Activated CD4-positive, alpha-beta T cell treated with anti-CD3 and anti-CD28 coated beads for 36 hours (primary cell): ENCODE results near the gene FARP1. TPM values are rescaled to one million over a fixed set of nuclear protein-coding genes. Genes with fewer than 3 reads are reported as not detected.

Experiments
- ATAC-seq: fragments of 200-7000 bp; cut with Tn5 transposase; one replicate; pipeline ENCODE4 v1.10.0; 2021; ENCODE audit warnings: mild to moderate bottlenecking, moderate library complexity
- CTCF ChIA-PET: fragments of 350-600 bp; sonication (Branson Sonifier 250); formaldehyde crosslinking; loops from one replicate; lab custom pipeline; 2021; ENCODE audit warnings: antibody characterized with exemption; lab: Charles Lee
- POLR2A ChIA-PET: fragments of 350-600 bp; sonication (Branson Sonifier 250); formaldehyde crosslinking; loops from one replicate; lab custom pipeline; 2021; ENCODE audit warnings: antibody characterized with exemption, inconsistent platforms; lab: Charles Lee
- DNase-seq: peaks from one replicate; pipeline ENCODE4 v3.0.0-alpha.2; 2020
- H3K27ac Mint-ChIP-seq: one replicate; pipeline ENCODE4 v1.8.0; 2021; ENCODE audit warnings: mixed read lengths
- H3K27me3 Mint-ChIP-seq: one replicate; pipeline ENCODE4 v1.8.0; 2021; ENCODE audit warnings: mixed read lengths
- H3K36me3 Mint-ChIP-seq: one replicate; pipeline ENCODE4 v1.8.0; 2021; ENCODE audit warnings: low read depth, mixed read lengths
- H3K4me1 Mint-ChIP-seq: one replicate; pipeline ENCODE4 v1.8.0; 2021; ENCODE audit warnings: mixed read lengths
- H3K4me3 Mint-ChIP-seq: one replicate; pipeline ENCODE4 v1.8.0; 2021; ENCODE audit warnings: mild to moderate bottlenecking, moderate library complexity, mixed read lengths
- H3K9me3 Mint-ChIP-seq: one replicate; pipeline ENCODE4 v1.8.0; 2021; ENCODE audit warnings: low read depth, mixed read lengths
- intact Hi-C, 2 experiments: fragments of 100-400 bp; cut with DNase I in 1 of 2; cut with micrococcal nuclease in 1 of 2; formaldehyde crosslinking; loops; one replicate each; pipeline versions ENCODE4 v1.14.2 to v1.15.1; 2022 to 2024; cut with DNase I, micrococcal nuclease
- total RNA-seq, 2 experiments: library from RNA; stranded (reverse); gene quantifications; one replicate each; pipeline ENCODE4 v1.2.3, GENCODE V29; 2021

The FARP1 gene
- total RNA-seq, 2 experiments from 2014 or later: 0.25 to 0.40 TPM

GRCh38 chr13:98343461-98343860 is 200.6 kb downstream of the FARP1 start:
- no peaks in the 10 kb centered on the region for H3K4me1 Mint-ChIP-seq
- intact Hi-C loops: no loop called here
- no peaks in the 10 kb centered on the region for H3K9me3 Mint-ChIP-seq
- ChIA-PET POLR2A (no interaction called here), CTCF (no interaction called here)
- H3K27me3 Mint-ChIP-seq: peaks cover 9% of the 10 kb centered on the region
- no peaks in the 10 kb centered on the region for H3K36me3 Mint-ChIP-seq
- no peak overlapping the region for H3K27ac Mint-ChIP-seq
- DNase-seq: no peak
- ATAC-seq: no peak
- no peak overlapping the region for H3K4me3 Mint-ChIP-seq

DNA sequence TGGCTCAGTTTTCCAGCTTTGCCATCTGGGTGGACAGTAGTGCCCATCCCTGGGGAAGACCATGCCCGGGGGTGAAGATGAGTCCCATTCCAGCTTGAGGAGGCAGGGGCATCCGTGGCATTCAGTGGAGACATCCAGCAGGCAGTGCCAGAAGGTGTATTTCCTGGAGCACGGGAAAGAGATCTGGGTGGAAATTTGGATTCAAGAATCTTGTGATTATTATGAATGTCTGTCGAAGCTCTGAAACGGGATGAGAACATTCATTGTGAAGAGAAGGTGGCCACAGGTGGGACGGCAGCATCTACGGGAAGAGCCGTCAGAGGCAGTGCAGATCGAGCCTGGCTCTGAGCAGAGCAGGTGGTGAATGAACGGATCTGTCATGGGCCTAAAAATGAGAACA is 201.5 kb downstream of the FARP1 start:
- Mint-ChIP-seq H3K27me3 (peaks cover 4% of the 10 kb centered on the region), H3K27ac (no peak overlapping the region), H3K9me3 (no peaks in the 10 kb centered on the region), H3K4me1 (no peaks in the 10 kb centered on the region), H3K36me3 (no peaks in the 10 kb centered on the region), H3K4me3 (no peak overlapping the region)
- DNase-seq (no peak), ATAC-seq (no peak)
- CTCF ChIA-PET: interaction anchor here (0.9 kb wide), 1 partner anchor 329 kb away, joined by 3 read pairs; no protein-coding TSS in a partner anchor
- POLR2A ChIA-PET: no interaction called here
- intact Hi-C loops: no loop called here

GRCh38 chr13:98345107-98345935 is 202.4 kb downstream of the FARP1 start:
- H3K9me3 Mint-ChIP-seq: no peaks in the 10 kb centered on the region
- CTCF ChIA-PET: interaction anchor here (0.9 kb wide), 1 partner anchor 328 kb away, joined by 3 read pairs; no protein-coding TSS in a partner anchor
- no peaks in the 10 kb centered on the region for H3K4me1 Mint-ChIP-seq
- no peaks in the 10 kb centered on the region for H3K36me3 Mint-ChIP-seq
- no peak for DNase-seq
- POLR2A ChIA-PET: interaction anchor here (0.7 kb wide), 1 partner anchor 416 kb away, joined by 3 read pairs; no protein-coding TSS in a partner anchor
- H3K27ac Mint-ChIP-seq: no peak overlapping the region
- peaks cover 4% of the 10 kb centered on the region for H3K27me3 Mint-ChIP-seq
- no peak for ATAC-seq
- intact Hi-C loops: no loop called here
- H3K4me3 Mint-ChIP-seq: no peak overlapping the region

DNA sequence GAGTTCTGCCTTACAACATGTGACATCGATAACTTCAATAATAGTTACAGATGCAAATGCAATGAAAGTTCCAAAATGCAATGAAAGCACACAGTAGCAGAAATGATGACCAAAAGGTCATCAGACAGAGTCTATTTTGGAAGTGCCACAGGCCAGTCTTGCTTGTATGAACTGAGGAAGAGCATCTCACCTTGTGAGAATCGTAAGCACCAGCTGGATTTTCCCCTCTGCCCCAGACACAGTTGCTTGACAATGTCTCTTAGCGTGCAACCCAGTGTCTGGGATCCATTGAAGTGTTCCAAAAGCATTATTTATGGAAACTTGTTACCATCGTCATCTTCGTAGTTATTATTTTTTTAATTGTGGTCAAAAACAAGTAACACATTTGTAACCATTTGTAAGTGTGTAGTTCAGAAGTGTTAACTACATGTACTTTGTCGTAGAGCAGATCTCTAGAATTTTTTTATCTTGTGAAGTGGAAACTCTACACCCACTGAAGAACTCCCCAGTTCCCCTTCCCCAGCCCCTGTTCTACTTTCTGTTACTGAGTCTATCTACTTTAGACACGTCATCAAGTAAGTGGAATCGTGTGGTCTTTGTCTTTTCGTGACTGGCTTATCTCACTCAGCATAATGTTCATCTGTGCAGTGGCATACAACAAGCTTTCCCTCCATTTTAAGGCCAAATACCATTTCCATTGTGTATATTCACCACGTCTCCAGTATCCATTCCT is 204.2 kb downstream of the FARP1 start:
- H3K4me3 Mint-ChIP-seq: no peak overlapping the region
- intact Hi-C loops: no loop called here
- peaks cover 4% of the 10 kb centered on the region for H3K27me3 Mint-ChIP-seq
- no peak overlapping the region for H3K27ac Mint-ChIP-seq
- H3K4me1 Mint-ChIP-seq: no peaks in the 10 kb centered on the region
- POLR2A ChIA-PET: no interaction called here
- H3K9me3 Mint-ChIP-seq: no peaks in the 10 kb centered on the region
- DNase-seq: no peak
- CTCF ChIA-PET: interaction anchor here (1.2 kb wide), 1 partner anchor 306 kb away, joined by 3 read pairs; no protein-coding TSS in a partner anchor
- ATAC-seq: no peak
- no peaks in the 10 kb centered on the region for H3K36me3 Mint-ChIP-seq

DNA sequence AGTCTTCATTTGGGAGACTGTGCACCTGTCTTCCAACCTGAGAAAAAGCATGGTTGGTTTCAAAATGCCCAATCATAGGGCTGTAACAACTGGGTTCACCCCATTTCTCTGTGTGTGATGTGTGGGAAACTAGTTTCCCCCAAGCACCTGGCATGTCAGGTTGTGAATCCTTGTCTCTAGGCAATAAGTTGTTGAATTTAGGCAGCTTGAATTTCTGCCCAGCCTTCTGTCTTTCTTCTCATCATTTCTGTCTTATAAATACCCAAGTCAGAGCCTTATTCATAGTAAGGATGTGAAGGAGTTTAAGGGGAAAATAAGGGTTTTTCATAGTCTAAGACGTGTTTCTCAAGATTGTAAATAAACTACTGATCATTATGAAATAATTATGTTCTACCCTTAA is 204.9 kb downstream of the FARP1 start:
- intact Hi-C loops: no loop called here
- ATAC-seq (no peak), DNase-seq (no peak)
- Mint-ChIP-seq H3K9me3 (no peaks in the 10 kb centered on the region), H3K27me3 (peaks cover 4% of the 10 kb centered on the region), H3K36me3 (no peaks in the 10 kb centered on the region), H3K4me1 (no peaks in the 10 kb centered on the region), H3K4me3 (no peak overlapping the region), H3K27ac (no peak overlapping the region)
- ChIA-PET POLR2A (no interaction called here), CTCF (interaction anchor here (1.2 kb wide), 1 partner anchor 305 kb away, joined by 3 read pairs; no protein-coding TSS in a partner anchor)

- no peaks in the 10 kb centered on the region for H3K9me3 Mint-ChIP-seq
- DNase-seq (no peak), ATAC-seq (no peak)
- peaks cover 4% of the 10 kb centered on the region for H3K27me3 Mint-ChIP-seq
- H3K27ac Mint-ChIP-seq: no peak overlapping the region
- ChIA-PET POLR2A (interaction anchor here (0.6 kb wide), 1 partner anchor 369 kb away, joined by 5 read pairs; no protein-coding TSS in a partner anchor), CTCF (interaction anchor here (0.6 to 1.2 kb wide), 2 partner anchors 195 to 304 kb away, joined by 3 read pairs; no protein-coding TSS in a partner anchor)
- no peak overlapping the region for H3K4me3 Mint-ChIP-seq
- no peaks in the 10 kb centered on the region for H3K36me3 Mint-ChIP-seq
- intact Hi-C loops: no loop called here
- H3K4me1 Mint-ChIP-seq: no peaks in the 10 kb centered on the region
Observed at GRCh38 chr13:98348466-98349200, 205.7 kb downstream of the FARP1 start.

GRCh38 chr13:98349731-98350305 is 206.9 kb downstream of the FARP1 start:
- no peaks in the 10 kb centered on the region for H3K36me3 Mint-ChIP-seq
- no peak for DNase-seq
- H3K9me3 Mint-ChIP-seq: no peaks in the 10 kb centered on the region
- no peak for ATAC-seq
- ChIA-PET CTCF (interaction anchor here (0.6 kb wide), 1 partner anchor 116 kb away, joined by 3 read pairs; no protein-coding TSS in a partner anchor), POLR2A (no interaction called here)
- no peak overlapping the region for H3K4me3 Mint-ChIP-seq
- H3K4me1 Mint-ChIP-seq: no peaks in the 10 kb centered on the region
- no peak overlapping the region for H3K27ac Mint-ChIP-seq
- H3K27me3 Mint-ChIP-seq: no peaks in the 10 kb centered on the region
- intact Hi-C loops: no loop called here

DNA sequence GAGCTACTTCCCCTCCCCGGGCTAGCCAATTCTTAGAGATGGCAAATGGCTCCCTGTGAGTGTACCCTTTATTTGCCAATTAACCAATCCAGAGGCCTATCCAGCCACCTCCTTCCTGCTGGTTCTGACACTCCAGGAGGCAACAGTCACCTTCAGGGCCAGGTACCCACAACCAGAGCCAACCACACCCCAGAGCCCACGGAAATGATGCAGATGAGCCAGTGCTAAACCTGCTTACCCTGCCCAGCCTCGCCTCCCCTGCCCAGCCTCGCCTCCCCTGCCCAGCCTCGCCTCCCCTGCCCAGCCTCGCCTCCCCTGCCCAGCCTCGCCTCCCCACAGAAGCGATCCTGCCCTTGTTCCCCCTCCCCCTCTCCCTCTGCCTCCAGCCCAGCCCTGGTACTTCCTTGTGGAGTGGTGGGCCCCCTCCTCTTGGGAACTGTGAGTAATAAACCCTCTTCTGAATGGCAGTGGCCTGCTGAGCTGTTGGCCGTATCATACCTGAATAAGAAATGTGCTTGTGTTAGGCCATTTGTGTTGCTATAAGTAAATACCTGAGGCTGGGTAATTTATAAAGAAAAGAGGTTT is 207.9 kb downstream of the FARP1 start:
- no peaks in the 10 kb centered on the region for H3K4me1 Mint-ChIP-seq
- no peak overlapping the region for H3K27ac Mint-ChIP-seq
- ATAC-seq: no peak
- DNase-seq: no peak
- no peaks in the 10 kb centered on the region for H3K27me3 Mint-ChIP-seq
- no peaks in the 10 kb centered on the region for H3K36me3 Mint-ChIP-seq
- no peak overlapping the region for H3K4me3 Mint-ChIP-seq
- intact Hi-C loops: no loop called here
- H3K9me3 Mint-ChIP-seq: no peaks in the 10 kb centered on the region
- POLR2A ChIA-PET: no interaction called here
- CTCF ChIA-PET: no interaction called here

DNA sequence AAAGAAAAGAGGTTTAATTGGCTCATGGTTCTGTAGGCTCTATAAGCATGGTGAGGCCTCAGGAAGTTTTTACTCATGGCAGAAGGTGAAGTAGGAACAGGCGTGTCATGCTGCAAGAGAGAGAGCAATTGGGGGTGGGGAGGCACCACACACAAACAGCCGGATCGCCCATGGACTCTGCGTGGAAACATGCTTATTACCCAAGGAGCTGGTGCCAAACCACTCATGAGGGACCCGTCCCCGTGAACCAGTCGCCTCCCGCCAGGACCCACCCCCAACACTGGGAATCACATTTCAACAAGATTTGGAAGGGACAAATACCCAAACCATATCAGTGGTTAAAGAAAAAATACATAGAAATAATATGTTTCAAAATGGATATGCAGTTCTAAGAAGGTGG is 208.7 kb downstream of the FARP1 start:
- no peak for DNase-seq
- intact Hi-C loops: no loop called here
- Mint-ChIP-seq H3K4me1 (no peaks in the 10 kb centered on the region), H3K27ac (no peak overlapping the region), H3K4me3 (no peak overlapping the region), H3K27me3 (no peaks in the 10 kb centered on the region), H3K36me3 (no peaks in the 10 kb centered on the region), H3K9me3 (no peaks in the 10 kb centered on the region)
- ChIA-PET POLR2A (no interaction called here), CTCF (no interaction called here)
- no peak for ATAC-seq

DNA sequence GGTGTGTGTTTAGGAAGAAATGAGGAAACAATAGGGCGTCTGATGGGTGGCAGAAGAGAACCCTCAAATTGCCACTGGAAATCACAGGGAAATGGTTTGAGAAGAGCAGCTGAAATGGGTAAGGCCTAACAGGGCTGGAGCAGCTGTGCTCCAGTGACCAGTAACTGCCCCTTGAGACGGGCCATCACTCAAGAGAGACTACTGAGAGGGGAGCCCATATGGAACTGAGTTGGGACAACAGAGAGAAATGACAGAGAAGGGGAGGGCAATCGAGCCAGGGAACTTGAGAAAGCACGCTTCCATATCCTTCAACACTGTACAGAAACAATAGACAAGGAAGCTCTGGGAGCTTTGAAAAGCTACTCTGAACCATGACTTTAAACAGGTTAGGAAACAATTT is 209.3 kb downstream of the FARP1 start:
- Mint-ChIP-seq H3K4me1 (no peaks in the 10 kb centered on the region), H3K27ac (no peak overlapping the region)

GRCh38 chr13:98353750-98354149 is 210.9 kb downstream of the FARP1 start:
- no peak for DNase-seq
- H3K36me3 Mint-ChIP-seq: no peaks in the 10 kb centered on the region
- intact Hi-C loops: no loop called here
- no peak overlapping the region for H3K4me3 Mint-ChIP-seq
- H3K9me3 Mint-ChIP-seq: no peaks in the 10 kb centered on the region
- ChIA-PET POLR2A (no interaction called here), CTCF (no interaction called here)
- H3K27me3 Mint-ChIP-seq: peaks cover 3% of the 10 kb centered on the region
- H3K27ac Mint-ChIP-seq: no peak overlapping the region
- no peaks in the 10 kb centered on the region for H3K4me1 Mint-ChIP-seq
- ATAC-seq: no peak

More for the DNA sequence above, 209.3 kb downstream of the FARP1 start:
- ChIA-PET POLR2A (no interaction called here), CTCF (no interaction called here)
- H3K4me3 Mint-ChIP-seq: no peak overlapping the region
- H3K27me3 Mint-ChIP-seq: no peaks in the 10 kb centered on the region
- DNase-seq (no peak), ATAC-seq (no peak)
- H3K9me3 Mint-ChIP-seq: no peaks in the 10 kb centered on the region
- intact Hi-C loops: no loop called here
- H3K36me3 Mint-ChIP-seq: no peaks in the 10 kb centered on the region
